Left forelimb (tissue), 1 donor: ENCODE measurements around the gene DHRS13.
A peak's percentile ranks its signal among the peaks of the same experiment; 100 is the strongest.
"Not testable (repeated sequence)": the region's sequence is repeated elsewhere in the genome, so short reads cannot be mapped to it uniquely, and the experiment has no call there.

Experiments
- DNase-seq: peaks from one replicate; pipeline ENCODE4 v3.0.0-alpha.2; 2018; ENCODE audit warnings: low spot score

DHRS13 gene

GRCh38 chr17:28903546-28903841, 615 bp upstream of the DHRS13 start:
- not testable (repeated sequence) for DNase-seq

GRCh38 chr17:28901866-28902818, 737 bp downstream of the DHRS13 start:
- no peak for DNase-seq

GRCh38 chr17:28900986-28901726, 1.7 kb downstream of the DHRS13 start:
- no peak for DNase-seq

- no peak for DNase-seq
These were observed 3.6 kb downstream of the DHRS13 start for GRCh38 chr17:28899212-28899815.

- DNase-seq = no peak
These were observed 4.3 kb downstream of the DHRS13 start for GRCh38 chr17:28898527-28898955.

- peak; percentile 73 for DNase-seq
These were observed 4.9 kb downstream of the DHRS13 start for GRCh38 chr17:28897769-28898526.

- DNase-seq = peak; percentile 69
These were observed 5.8 kb downstream of the DHRS13 start, which contains the start of gene FLOT2 for GRCh38 chr17:28896884-28897768. Gene FLOT2, minus strand, starts transcription at chr17:28897733. Its CDS starts 159 bp downstream, at chr17:28897574.

- DNase-seq = no peak
These were observed 6.4 kb downstream of the DHRS13 start for GRCh38 chr17:28896491-28896883.

- DNase-seq = no peak
These were observed 7.0 kb downstream of the DHRS13 start for GRCh38 chr17:28895794-28896447.

- not testable (repeated sequence) for DNase-seq
These were observed 9.4 kb downstream of the DHRS13 start for GRCh38 chr17:28893248-28894183.

GRCh38 chr17:28892024-28892423, 10.9 kb downstream of the DHRS13 start:
- no peak for DNase-seq

GRCh38 chr17:28891201-28891600, 11.7 kb downstream of the DHRS13 start:
- DNase-seq = no peak

- no peak for DNase-seq
These were observed 12.9 kb downstream of the DHRS13 start for GRCh38 chr17:28889996-28890395.

- DNase-seq = no peak
These were observed 14.0 kb downstream of the DHRS13 start for GRCh38 chr17:28888832-28889231.

- DNase-seq = no peak
These were observed 14.9 kb downstream of the DHRS13 start for GRCh38 chr17:28887871-28888471.

GRCh38 chr17:28885951-28886350, 16.9 kb downstream of the DHRS13 start:
- DNase-seq = no peak

- DNase-seq = no peak
These were observed 17.5 kb downstream of the DHRS13 start for GRCh38 chr17:28885363-28885762.

GRCh38 chr17:28883967-28884702, 18.7 kb downstream of the DHRS13 start:
- DNase-seq = no peak
